BJ (cell line): ENCODE data around the gene SLC39A13. TPM values are rescaled to one million over a fixed set of nuclear protein-coding genes. Genes with fewer than 3 reads are reported as not detected.

Experiments used
- CTCF ChIA-PET: fragments of 350-600 bp; formaldehyde crosslinking; extraction: SDS; loops from one replicate; lab custom pipeline; 2021; ENCODE audit warnings: antibody characterized with exemption, inconsistent platforms; lab: Yijun Ruan, JAX
- POLR2A ChIA-PET: fragments of 300-600 bp; sonication (Branson Sonifier 250); formaldehyde crosslinking; extraction: SDS; loops from one replicate; lab custom pipeline; 2021; ENCODE audit warnings: antibody characterized with exemption; lab: Charles Lee
- DNase-seq: peaks from one replicate; pipeline ENCODE4 v3.0.0-alpha.2; 2011; ENCODE audit warnings: low read depth
- H3K27me3 ChIP-seq: 2 replicates; pipeline ENCODE4 v1.6.0; 2011; ENCODE audit warnings: low read length; ENCODE audit not compliant: control insufficient read depth, insufficient read depth
- H3K36me3 ChIP-seq: 2 replicates; pipeline ENCODE4 v1.5.1; 2011; ENCODE audit warnings: low read length; ENCODE audit not compliant: control insufficient read depth, insufficient read depth
- H3K4me3 ChIP-seq: 2 replicates; pipeline ENCODE4 v1.5.1; 2011; ENCODE audit warnings: low read depth, mild to moderate bottlenecking, control low read depth, low read length
- CTCF ChIP-seq: IDR thresholded peaks from 2 replicates; pipeline ENCODE4 v1.5.1; 2011; ENCODE audit warnings: low read depth, mild to moderate bottlenecking, control low read depth, inconsistent platforms, low read length, moderate library complexity; ENCODE audit not compliant: insufficient read depth
- polyA plus RNA-seq: library from polyadenylated mRNA; depleted of rRNA; stranded (reverse); fragments of >200 nt; gene quantifications from 2 replicates; pipeline ENCODE4 v1.2.3, GENCODE V29; 2011

SLC39A13 gene
- polyA plus RNA-seq, 1 experiment, result 108 TPM

DNA sequence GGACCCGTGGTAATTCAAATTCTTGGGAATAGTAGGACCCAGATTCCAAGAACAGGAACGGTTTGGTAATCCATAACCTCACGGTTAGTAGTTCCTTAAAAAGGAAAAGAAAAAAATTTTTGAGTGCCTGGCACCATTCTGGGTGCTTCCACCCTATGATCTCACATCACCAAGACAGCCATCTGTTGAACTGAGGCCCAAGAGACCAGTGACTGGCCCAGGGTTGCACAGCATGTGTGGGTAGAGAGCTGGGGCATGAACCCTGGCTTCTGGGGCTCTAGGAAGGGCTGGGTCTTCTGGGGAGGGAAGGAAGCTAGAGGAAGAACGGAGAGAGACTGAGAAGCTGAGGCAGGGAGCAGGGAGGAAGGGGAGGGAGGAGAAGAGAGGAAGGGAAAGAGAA, 25.3 kb upstream of the SLC39A13 start:
- no peak for DNase-seq
- TF ChIP-seq CTCF, result no peak
- Histone ChIP-seq H3K27me3 (peaks cover 2% of the 10 kb centered on the region; the same call in 1 of the 2 replicates), H3K4me3 (no peak overlapping the region), H3K36me3 (no peaks in the 10 kb centered on the region)
- CTCF ChIA-PET, result interaction anchor here (1.9 kb wide), 1 partner anchor 9 kb away, joined by 9 read pairs; no protein-coding TSS in a partner anchor
- POLR2A ChIA-PET, result no interaction called here

GRCh38 chr11:47384498-47384897, 23.9 kb upstream of the SLC39A13 start:
- no peak for TF ChIP-seq CTCF
- Histone ChIP-seq H3K27me3 (peaks cover 2% of the 10 kb centered on the region; the same call in 1 of the 2 replicates), H3K36me3 (no peaks in the 10 kb centered on the region), H3K4me3 (no peak overlapping the region)
- CTCF ChIA-PET, result interaction anchor here (1.9 kb wide), 1 partner anchor 10 kb away, joined by 9 read pairs; no protein-coding TSS in a partner anchor
- DNase-seq, result no peak
- POLR2A ChIA-PET, result no interaction called here

DNA sequence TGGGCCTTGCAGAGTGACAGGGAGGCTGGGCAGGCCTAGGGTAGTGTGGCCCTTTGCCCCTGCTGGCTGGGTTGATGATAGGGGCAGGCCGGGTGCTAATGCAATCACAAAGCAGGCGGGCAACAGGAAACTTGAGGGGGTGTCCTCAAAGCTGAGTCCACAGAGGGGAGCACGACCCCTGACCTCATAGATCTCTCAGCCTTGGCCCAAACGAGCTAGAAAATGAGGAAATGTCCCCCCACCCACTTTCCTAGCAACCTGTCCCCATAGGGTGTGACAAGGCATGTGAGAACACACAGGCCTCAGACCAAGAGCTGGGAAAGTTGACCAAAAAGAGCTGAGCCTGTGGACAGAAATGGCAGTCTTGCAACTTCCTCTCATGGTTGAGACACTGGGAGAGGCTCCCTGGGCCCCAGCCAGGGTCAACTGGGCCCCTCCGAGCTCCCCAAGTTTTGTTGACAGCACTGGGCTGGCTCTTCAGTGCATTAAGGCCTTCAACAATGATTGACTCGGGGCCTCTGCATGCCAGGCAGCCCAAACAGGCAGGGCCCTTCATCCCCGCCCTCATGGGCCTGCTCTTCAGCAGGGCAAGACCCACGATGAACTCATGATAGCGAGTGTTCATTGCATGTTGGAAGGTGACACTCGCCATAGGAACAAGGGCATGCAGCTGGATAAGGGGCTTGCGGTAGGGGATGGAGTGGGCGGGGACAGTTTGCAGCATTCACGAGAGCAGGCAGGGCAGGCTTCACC, 20.3 kb upstream of the SLC39A13 start:
- CTCF ChIA-PET, result interaction anchor here (0.6 to 3.2 kb wide), 4 partner anchors 8 to 66 kb away, joined by 3 to 28 read pairs (median 4); no protein-coding TSS in a partner anchor
- no peak for DNase-seq
- TF ChIP-seq CTCF, result no peak
- Histone ChIP-seq H3K36me3 (no peaks in the 10 kb centered on the region), H3K27me3 (peaks cover 2% of the 10 kb centered on the region; the same call in 1 of the 2 replicates), H3K4me3 (no peak overlapping the region)
- POLR2A ChIA-PET, result no interaction called here

DNA sequence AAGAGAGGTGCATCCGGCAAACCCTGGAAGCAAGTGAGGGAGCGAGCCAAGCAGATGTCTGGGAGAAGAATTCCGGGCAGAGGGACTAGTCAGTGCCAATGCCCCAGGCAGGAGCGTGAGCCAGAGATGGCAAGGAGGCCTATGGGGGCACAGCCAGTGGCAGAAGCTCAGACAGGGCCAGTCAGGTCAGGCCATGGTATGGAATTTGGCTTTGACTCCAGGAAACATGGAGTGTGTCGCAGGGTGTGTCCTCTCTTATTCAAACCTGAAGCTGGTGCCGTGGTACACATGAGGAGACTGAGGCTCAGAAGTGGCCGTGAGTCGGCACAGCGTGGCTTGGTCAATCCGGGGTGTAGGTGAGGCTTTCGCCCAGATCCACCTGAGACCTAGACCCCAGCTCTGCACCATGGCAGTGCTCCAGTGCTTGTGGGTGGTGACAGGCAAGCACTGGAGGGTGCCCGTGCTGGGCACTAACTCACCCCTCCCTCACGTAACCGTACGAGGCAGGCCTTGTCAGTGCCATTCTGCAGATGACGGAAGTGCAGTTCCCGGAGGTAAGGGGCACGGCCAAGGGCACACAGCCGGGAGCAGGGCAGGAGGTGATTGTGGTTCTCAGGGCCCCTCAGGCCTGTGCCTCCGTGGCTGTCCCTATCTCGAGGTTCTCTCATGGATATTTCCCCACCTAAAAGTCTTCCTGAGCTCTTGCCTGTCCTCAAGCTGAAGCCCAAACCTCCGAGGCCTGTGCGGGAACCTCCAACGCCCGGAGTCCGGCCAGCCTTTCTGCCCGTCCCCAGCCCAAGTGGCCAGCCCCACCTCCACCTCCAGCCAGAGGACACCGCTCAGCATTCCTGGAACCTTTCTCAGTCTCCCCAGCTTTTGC, 19.5 kb upstream of the SLC39A13 start:
- TF ChIP-seq CTCF, result no peak
- DNase-seq, result no peak
- no peaks in the 10 kb centered on the region for H3K27me3 ChIP-seq
- CTCF ChIA-PET, result interaction anchor here (0.9 to 3.2 kb wide), 3 partner anchors 9 to 66 kb away, joined by 3 to 28 read pairs (median 4); no protein-coding TSS in a partner anchor
- POLR2A ChIA-PET, result no interaction called here
- no peaks in the 10 kb centered on the region for H3K36me3 ChIP-seq
- no peak overlapping the region for H3K4me3 ChIP-seq
